Right lobe of liver (tissue), 6 donors: Measurements from ENCODE around the gene NXF1. TPM values are rescaled to one million over a fixed set of nuclear protein-coding genes. Genes with fewer than 3 reads are reported as not detected.
"Not testable (repeated sequence)": the region's sequence is repeated elsewhere in the genome, so short reads cannot be mapped to it uniquely, and the experiment has no call there.

Source experiments
- ATAC-seq, 4 donors: fragments of 200-7000 bp; cut with Tn5 transposase; one replicate each; pipeline ENCODE4 v1.9.1; 2020; ENCODE audit warnings: mild to moderate bottlenecking in 4 of 4, moderate library complexity in 4 of 4
- DNase-seq, 3 donors: peaks; one replicate each; pipeline ENCODE4 v3.0.0-alpha.2; 2020
- H3K27ac ChIP-seq, 3 donors: fragments of 200-600 bp; one replicate each; pipeline ENCODE4 v1.8.0; 2022
- H3K27me3 ChIP-seq, 2 donors: fragments of 200-600 bp; one replicate each; pipeline ENCODE4 v1.8.0; 2022
- H3K36me3 ChIP-seq, 4 donors: fragments of 200-600 bp; sonication (generic) in 1 of 4; one replicate each; pipeline versions ENCODE4 v1.5.1 to v1.8.0; 2017 to 2022; ENCODE audit warnings: control low read depth in 1 of 4
- H3K4me1 ChIP-seq, 4 donors: fragments of 200-600 bp; sonication (generic) in 1 of 4; one replicate each; pipeline versions ENCODE4 v1.5.1 to v1.8.0; 2017 to 2022; ENCODE audit warnings: control low read depth in 1 of 4
- H3K4me3 ChIP-seq, 3 donors: fragments of 200-600 bp; one replicate each; pipeline ENCODE4 v1.8.0; 2022
- H3K9me3 ChIP-seq, 4 donors: fragments of 200-600 bp; sonication (generic) in 1 of 4; one replicate each; pipeline versions ENCODE4 v1.5.1 to v1.8.0; 2017 to 2022; ENCODE audit warnings: control low read depth in 1 of 4
- POLR2A ChIP-seq: fragments of 450-650 bp; IDR thresholded peaks from one replicate; pipeline ENCODE4 v1.6.1; 2017; ENCODE audit warnings: antibody characterized with exemption, mild to moderate bottlenecking
- WGBS: methylation state at CpG from one replicate; pipeline ENCODE4 v1.1.6; 2018; ENCODE audit warnings: low coverage, low lambda C conversion rate; ENCODE audit not compliant: insufficient coverage; ENCODE audit errors: missing lambda C conversion rate; 5-methylcytosine and 5-hydroxymethylcytosine counted together
- intact Hi-C, 2 donors: fragments of 100-400 bp; cut with DNase I; formaldehyde crosslinking; loops; one replicate each; pipeline versions ENCODE4 v1.11.2 to v1.14.1; 2022
- total RNA-seq, 6 experiments: library from RNA; depleted of rRNA in 2 of 6; stranded (reverse); fragments of >200 nt in 2 of 6; fragmentation: NEBNext Ultra II Directional in 3 of 6; extraction: Animal tissue kit (Norgen Biotek cat#: 25700) in 3 of 6; gene quantifications; one replicate each; pipeline versions ENCODE4 v1.1.0 to v1.2.4, GENCODE V29; 2016 to 2023
- TF ChIP-seq, protein P1 (sequence below), 4 donors: fragments of 200-600 bp in 3 of 4; fragments of 450-650 bp in 1 of 4; IDR thresholded peaks; one replicate each; pipeline versions ENCODE4 v1.5.1 to v1.8.0; 2016 to 2022; ENCODE audit warnings: antibody characterized with exemption in 4 of 4, mild to moderate bottlenecking in 2 of 4
- donor health status: DM: no; HTN: yes; CAD: no.
- donor health status: DM: no; HTN: no; CAD: no.
- donor health status: DM: no; HTN: no; CAD: no.
- donor health status: DM: no; HTN: yes; CAD: no.
- donor health status: DM: no; HTN: yes; CAD: no.

NXF1 gene
- total RNA-seq, 6 experiments from 2014 or later: 24.7 to 42.9 (median 32.3) TPM

DNA sequence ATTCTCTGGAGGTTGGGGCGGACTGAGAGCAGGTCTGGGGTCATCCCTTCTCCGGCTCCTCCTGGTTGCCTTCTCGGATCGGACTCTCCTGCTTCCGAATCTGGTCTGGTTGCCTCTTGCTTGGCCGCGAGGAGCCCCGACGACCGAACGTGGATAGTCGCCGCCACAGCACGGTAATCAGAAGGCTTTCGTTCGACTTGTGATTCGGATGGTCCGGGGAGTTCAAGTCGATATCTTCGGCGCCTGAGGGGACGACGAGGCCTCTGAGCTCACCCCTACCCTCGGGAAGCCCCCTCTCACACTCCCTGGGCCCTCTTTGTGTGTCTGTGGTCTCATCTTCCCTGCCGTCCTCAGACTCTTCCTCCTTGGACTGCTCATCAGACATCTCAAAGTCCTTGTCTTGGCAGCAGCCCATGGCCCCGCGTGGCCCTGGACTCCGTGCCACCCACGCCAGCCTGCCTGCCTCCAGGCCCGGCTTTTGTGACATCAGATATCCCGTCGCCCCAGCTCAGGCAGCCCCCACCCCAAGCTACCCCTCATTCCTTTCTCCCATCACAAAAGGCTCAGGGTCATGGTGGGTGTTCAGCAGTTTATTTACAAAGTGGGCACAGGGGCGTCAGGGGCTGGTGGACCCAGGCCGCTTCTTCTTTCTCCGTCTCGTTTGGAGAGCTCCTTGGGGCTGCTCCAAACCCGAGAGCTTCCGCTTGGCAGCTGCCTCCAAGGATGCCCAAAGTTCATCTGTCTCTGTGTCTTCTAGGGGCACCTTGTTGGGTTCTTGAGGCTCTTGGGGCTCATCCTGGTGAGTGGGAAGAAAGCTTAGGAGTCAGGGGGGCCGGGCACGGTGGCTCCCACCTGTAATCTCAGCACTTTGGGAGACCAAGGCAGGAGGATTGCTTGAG, 27.3 kb upstream of the NXF1 start, which contains the start of gene TEX54:
Gene TEX54, minus strand, starts transcription at position 506 of the 899 bp plus-strand sequence.
- peaks cover 0 to 28% (median 9%) of the 10 kb centered on the region in 4 donors for H3K36me3 ChIP-seq
- ATAC-seq: peak; percentile 8 to 27 (median 20)
- no peaks in the 10 kb centered on the region for H3K9me3 ChIP-seq
- intact Hi-C loops: no loop called here
- peaks cover 0 to 29% (median 9%) of the 10 kb centered on the region in 4 donors for H3K4me1 ChIP-seq
- H3K27me3 ChIP-seq: no peaks in the 10 kb centered on the region
- H3K4me3 ChIP-seq: peak within 1 kb of the TSS; percentile 80 to 99 (median 80)
- peak; percentile 52 to 70 (median 62) for DNase-seq
- TF ChIP-seq POLR2A: no peak
- TF ChIP-seq, protein P1, sequence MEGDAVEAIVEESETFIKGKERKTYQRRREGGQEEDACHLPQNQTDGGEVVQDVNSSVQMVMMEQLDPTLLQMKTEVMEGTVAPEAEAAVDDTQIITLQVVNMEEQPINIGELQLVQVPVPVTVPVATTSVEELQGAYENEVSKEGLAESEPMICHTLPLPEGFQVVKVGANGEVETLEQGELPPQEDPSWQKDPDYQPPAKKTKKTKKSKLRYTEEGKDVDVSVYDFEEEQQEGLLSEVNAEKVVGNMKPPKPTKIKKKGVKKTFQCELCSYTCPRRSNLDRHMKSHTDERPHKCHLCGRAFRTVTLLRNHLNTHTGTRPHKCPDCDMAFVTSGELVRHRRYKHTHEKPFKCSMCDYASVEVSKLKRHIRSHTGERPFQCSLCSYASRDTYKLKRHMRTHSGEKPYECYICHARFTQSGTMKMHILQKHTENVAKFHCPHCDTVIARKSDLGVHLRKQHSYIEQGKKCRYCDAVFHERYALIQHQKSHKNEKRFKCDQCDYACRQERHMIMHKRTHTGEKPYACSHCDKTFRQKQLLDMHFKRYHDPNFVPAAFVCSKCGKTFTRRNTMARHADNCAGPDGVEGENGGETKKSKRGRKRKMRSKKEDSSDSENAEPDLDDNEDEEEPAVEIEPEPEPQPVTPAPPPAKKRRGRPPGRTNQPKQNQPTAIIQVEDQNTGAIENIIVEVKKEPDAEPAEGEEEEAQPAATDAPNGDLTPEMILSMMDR (IDR thresholded peaks at IDR 0.05): no peak
- 6% methylated on average over 29 of the region's 40 CpGs for WGBS
- peak within 1 kb of the TSS; percentile 84 to 90 (median 88) for H3K27ac ChIP-seq

- H3K36me3 ChIP-seq: peaks cover 0 to 33% (median 13%) of the 10 kb centered on the region in 4 donors
- 2% methylated on average over 22 of the region's 65 CpGs for WGBS
- peak; percentile 96 to 98 (median 98) for ATAC-seq
Measured at GRCh38 chr11:62831520-62832335, 26.5 kb upstream of the NXF1 start, which contains the start of gene STX5. Gene STX5, minus strand, starts transcription at chr11:62832051. Its CDS starts 808 bp downstream, at chr11:62831243.

DNA sequence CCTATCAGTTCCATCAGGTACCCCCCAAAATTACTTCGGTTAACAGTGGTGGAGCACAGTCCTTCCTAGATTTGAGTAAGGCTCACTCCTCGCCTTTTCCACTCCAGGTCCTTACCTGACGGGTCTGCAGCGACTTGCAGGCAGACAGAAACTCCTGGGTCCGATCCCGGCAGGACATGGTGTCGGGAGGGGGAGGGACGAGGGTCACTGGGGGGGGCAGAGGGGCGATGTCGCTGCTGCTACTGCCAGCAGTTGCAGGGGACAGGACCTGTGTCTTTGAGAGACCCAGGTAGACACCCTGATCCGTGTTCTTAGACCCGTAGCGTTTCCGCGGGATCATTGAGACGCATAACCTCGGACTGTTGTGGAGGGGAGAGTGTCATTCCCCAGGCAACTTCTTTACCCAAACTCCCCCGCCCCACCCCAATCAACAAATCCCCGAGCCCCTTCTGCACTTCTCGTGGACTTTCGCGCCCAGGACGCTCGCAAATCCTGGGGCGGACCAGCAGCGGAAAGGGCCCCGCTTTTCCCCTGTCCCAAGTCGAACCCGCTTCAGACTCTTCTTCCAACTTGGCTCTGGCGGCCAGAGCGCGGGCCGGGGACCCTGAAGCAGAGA, 25.8 kb upstream of the NXF1 start:
- DNase-seq (no peak), ATAC-seq (no peak)
- 1% methylated on average over 23 of the region's 33 CpGs for WGBS
- Histone ChIP-seq H3K9me3 (no peaks in the 10 kb centered on the region), H3K36me3 (peaks cover 0 to 38% (median 16%) of the 10 kb centered on the region in 4 donors), H3K4me1 (peaks cover 0 to 29% (median 9%) of the 10 kb centered on the region in 4 donors), H3K27ac (peak overlapping the region; percentile 84 to 90 (median 88)), H3K27me3 (no peaks in the 10 kb centered on the region), H3K4me3 (peak overlapping the region; percentile 80 to 99 (median 80))
- intact Hi-C loops: no loop called here
- TF ChIP-seq, protein P1 (IDR thresholded peaks at IDR 0.05): no peak

More at GRCh38 chr11:62831520-62832335, 26.5 kb upstream of the NXF1 start, which contains the start of gene STX5:
- H3K4me1 ChIP-seq: peaks cover 0 to 29% (median 9%) of the 10 kb centered on the region in 4 donors
- intact Hi-C loops: no loop called here
- H3K27ac ChIP-seq: peak within 1 kb of the TSS; percentile 84 to 90 (median 88)
- TF ChIP-seq, protein P1 (IDR thresholded peaks at IDR 0.05): no peak
- TF ChIP-seq POLR2A: peak; percentile 80
- DNase-seq: peak; percentile 99 to 100 (median 100)
- peak within 1 kb of the TSS; percentile 80 to 99 (median 80) for H3K4me3 ChIP-seq
- no peaks in the 10 kb centered on the region for H3K9me3 ChIP-seq
- H3K27me3 ChIP-seq: no peaks in the 10 kb centered on the region

- H3K27ac ChIP-seq, H3K27me3 ChIP-seq, intact Hi-C loops, H3K4me3 ChIP-seq, H3K9me3 ChIP-seq, DNase-seq, ATAC-seq: not testable (repeated sequence)
- H3K4me1 ChIP-seq: peaks cover 0 to 20% (median 6%) of the 10 kb centered on the region in 4 donors
- H3K36me3 ChIP-seq: peaks cover 9 to 48% (median 31%) of the 10 kb centered on the region in 4 donors
- whole genome bisulfite sequencing: 98% methylated on average over 5 of the region's 8 CpGs
Measured at GRCh38 chr11:62828130-62828529, 22.9 kb upstream of the NXF1 start.
